Colonic mucosa (tissue), 4 donors: ENCODE data around the gene PBLD. TPM values are rescaled to one million over a fixed set of nuclear protein-coding genes. Genes with fewer than 3 reads are reported as not detected.

Experiments
- DNase-seq: peaks from one replicate; pipeline ENCODE4 v3.0.0-alpha.2; 2020
- H3K27ac ChIP-seq: fragments of 200-600 bp; one replicate; pipeline ENCODE4 v1.8.0; 2021
- H3K27me3 ChIP-seq: fragments of 200-600 bp; one replicate; pipeline ENCODE4 v1.8.0; 2021
- H3K36me3 ChIP-seq: fragments of 200-600 bp; one replicate; pipeline ENCODE4 v1.8.0; 2021
- H3K4me1 ChIP-seq: fragments of 200-600 bp; one replicate; pipeline ENCODE4 v1.8.0; 2021; ENCODE audit warnings: mild to moderate bottlenecking
- H3K4me3 ChIP-seq: fragments of 200-600 bp; one replicate; pipeline ENCODE4 v1.8.0; 2021
- H3K9ac ChIP-seq, 2 donors: one replicate each; pipeline ENCODE4 v1.7.0; 2013; ENCODE audit warnings: control low read depth in 2 of 2, low read depth in 2 of 2, low read length in 2 of 2
- H3K9me3 ChIP-seq: fragments of 200-600 bp; one replicate; pipeline ENCODE4 v1.8.0; 2021
- intact Hi-C: fragments of 100-400 bp; cut with DNase I; formaldehyde crosslinking; loops from one replicate; pipeline ENCODE4 v1.14.1; 2022
- total RNA-seq, 2 donors: library from RNA; stranded (reverse); fragmentation: NEBNext Ultra II Directional in 1 of 2; extraction: Animal tissue kit (Norgen Biotek cat#: 25700) in 1 of 2; gene quantifications; one replicate each; pipeline ENCODE4 v1.2.1, GENCODE V29; 2021
- TF ChIP-seq, protein P1 (sequence below): fragments of 200-600 bp; IDR thresholded peaks from one replicate; pipeline ENCODE4 v1.8.0; 2022; ENCODE audit warnings: antibody characterized with exemption, mild to moderate bottlenecking
- donor health status: healthy.
- donor health status: DM: no; HTN: no; CAD: no.
- donor health status: DM: no; HTN: no; CAD: no.

The PBLD gene
- total RNA-seq, 2 donors from 2014 or later: 20.9 to 78.2 TPM

- intact Hi-C loops: loop anchor here (5.0 kb wide), 1 partner anchor 85 kb away; no protein-coding TSS in a partner anchor
- H3K9me3 ChIP-seq: no peaks in the 10 kb centered on the region
- no peak for DNase-seq
Measured at GRCh38 chr10:68302503-68302823, 30.3 kb downstream of the PBLD start.

DNA sequence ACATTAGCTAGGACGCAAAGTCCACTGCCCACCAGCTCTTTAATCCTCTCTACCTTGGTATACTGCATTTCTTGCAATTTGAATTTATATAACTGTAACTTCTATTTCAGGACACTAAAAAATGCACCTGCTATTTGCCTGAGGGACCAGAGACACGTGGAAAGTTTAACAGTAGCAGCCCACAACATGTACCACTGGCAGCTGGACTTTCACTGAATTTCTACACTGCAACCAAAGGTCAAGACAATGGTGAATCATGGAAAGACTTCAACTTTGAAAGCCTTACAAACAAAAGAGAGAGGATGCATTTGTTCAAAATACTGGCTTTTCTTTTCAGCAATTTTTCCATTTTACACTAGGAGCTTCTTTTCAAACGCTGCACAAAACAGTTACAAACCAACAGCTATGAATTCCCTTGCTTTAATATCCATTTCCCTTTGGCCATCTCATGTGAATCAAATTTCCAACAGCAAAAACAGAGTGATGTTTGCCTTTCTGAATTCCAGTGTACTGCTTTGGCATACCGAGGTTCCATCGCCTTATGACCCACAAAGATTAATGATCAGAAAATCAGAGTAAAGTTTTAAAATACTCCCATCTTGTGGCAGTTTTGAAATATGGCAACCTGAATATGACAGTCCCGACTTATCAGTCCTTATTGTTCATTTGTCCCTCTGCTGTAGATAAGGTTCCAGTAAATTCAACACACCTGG, 30.8 kb downstream of the PBLD start:
- H3K9ac ChIP-seq: no peak overlapping the region
- no peaks in the 10 kb centered on the region for H3K9me3 ChIP-seq
- TF ChIP-seq, protein P1, sequence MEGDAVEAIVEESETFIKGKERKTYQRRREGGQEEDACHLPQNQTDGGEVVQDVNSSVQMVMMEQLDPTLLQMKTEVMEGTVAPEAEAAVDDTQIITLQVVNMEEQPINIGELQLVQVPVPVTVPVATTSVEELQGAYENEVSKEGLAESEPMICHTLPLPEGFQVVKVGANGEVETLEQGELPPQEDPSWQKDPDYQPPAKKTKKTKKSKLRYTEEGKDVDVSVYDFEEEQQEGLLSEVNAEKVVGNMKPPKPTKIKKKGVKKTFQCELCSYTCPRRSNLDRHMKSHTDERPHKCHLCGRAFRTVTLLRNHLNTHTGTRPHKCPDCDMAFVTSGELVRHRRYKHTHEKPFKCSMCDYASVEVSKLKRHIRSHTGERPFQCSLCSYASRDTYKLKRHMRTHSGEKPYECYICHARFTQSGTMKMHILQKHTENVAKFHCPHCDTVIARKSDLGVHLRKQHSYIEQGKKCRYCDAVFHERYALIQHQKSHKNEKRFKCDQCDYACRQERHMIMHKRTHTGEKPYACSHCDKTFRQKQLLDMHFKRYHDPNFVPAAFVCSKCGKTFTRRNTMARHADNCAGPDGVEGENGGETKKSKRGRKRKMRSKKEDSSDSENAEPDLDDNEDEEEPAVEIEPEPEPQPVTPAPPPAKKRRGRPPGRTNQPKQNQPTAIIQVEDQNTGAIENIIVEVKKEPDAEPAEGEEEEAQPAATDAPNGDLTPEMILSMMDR: peak; percentile 59
- H3K4me1 ChIP-seq: peaks cover 8% of the 10 kb centered on the region
- intact Hi-C loops: loop anchor here (5.0 kb wide), 1 partner anchor 85 kb away; no protein-coding TSS in a partner anchor
- no peak overlapping the region for H3K27ac ChIP-seq
- H3K4me3 ChIP-seq: no peak overlapping the region
- H3K27me3 ChIP-seq: no peaks in the 10 kb centered on the region
- DNase-seq: no peak
- no peaks in the 10 kb centered on the region for H3K36me3 ChIP-seq

More at GRCh38 chr10:68302503-68302823, 30.3 kb downstream of the PBLD start:
- Histone ChIP-seq H3K27me3 (no peaks in the 10 kb centered on the region), H3K4me1 (peaks cover 8% of the 10 kb centered on the region), H3K9ac (no peak overlapping the region), H3K27ac (no peak overlapping the region), H3K36me3 (no peaks in the 10 kb centered on the region), H3K4me3 (no peak overlapping the region)
- TF ChIP-seq, protein P1: no peak

- intact Hi-C loops: loop anchor here (5.0 kb wide), 1 partner anchor 84 kb away; no protein-coding TSS in a partner anchor
- Histone ChIP-seq H3K4me3 (no peak overlapping the region), H3K4me1 (peaks cover 8% of the 10 kb centered on the region), H3K36me3 (no peaks in the 10 kb centered on the region), H3K9me3 (no peaks in the 10 kb centered on the region), H3K27ac (no peak overlapping the region), H3K27me3 (no peaks in the 10 kb centered on the region), H3K9ac (no peak overlapping the region)
- TF ChIP-seq, protein P1: no peak
- no peak for DNase-seq
Measured at GRCh38 chr10:68301301-68301700, 31.4 kb downstream of the PBLD start.

DNA sequence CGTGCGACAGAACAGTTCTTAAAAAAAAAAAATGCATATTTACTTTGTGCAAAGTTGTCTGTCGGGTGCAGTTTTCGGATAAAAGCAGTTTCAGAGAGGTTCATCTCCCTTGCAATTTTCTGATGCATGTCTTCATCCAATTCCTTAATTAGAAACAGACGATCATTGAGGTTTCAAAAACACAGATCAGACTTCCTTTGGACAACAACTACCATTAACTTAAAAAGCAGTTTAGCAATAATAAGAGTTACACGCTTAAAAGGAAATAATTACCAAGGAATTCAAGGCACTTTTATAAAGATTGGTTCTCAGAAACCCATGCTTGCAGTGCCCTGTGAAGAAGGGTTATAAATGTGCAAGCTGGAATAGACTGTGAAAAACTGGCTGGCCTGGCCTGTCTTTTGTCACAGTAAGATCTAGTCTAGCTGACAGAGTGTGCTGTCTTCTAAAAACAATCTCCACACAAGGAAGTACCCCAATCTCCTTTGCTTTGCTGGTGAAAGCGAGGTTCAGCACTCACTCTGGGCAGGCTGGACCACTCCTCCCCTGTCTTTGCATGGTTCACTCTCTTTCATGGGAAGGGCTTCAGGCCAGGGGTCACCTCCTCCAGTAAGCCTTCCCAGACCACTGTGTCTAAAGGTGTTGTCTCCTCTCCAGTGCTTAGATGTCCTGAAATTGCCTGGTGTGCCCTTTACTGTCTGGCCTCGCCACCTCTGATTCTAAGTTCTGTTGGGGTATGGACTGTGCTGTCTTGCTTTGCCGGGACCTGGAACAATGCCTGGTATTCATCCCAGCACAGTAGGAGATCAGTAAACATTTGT, 35.7 kb downstream of the PBLD start:
- no peak for DNase-seq
- Histone ChIP-seq H3K4me3 (no peak overlapping the region), H3K9ac (no peak overlapping the region), H3K36me3 (no peaks in the 10 kb centered on the region), H3K4me1 (peaks cover 8% of the 10 kb centered on the region), H3K27me3 (no peaks in the 10 kb centered on the region), H3K27ac (no peak overlapping the region), H3K9me3 (no peaks in the 10 kb centered on the region)
- TF ChIP-seq, protein P1: no peak
- intact Hi-C loops: no loop called here

- TF ChIP-seq, protein P1: no peak
- no peaks in the 10 kb centered on the region for H3K4me1 ChIP-seq
- H3K27me3 ChIP-seq: no peaks in the 10 kb centered on the region
- no peak overlapping the region for H3K4me3 ChIP-seq
- no peak for DNase-seq
- no peak overlapping the region for H3K9ac ChIP-seq
- H3K27ac ChIP-seq: no peak overlapping the region
- intact Hi-C loops: no loop called here
- no peaks in the 10 kb centered on the region for H3K36me3 ChIP-seq
- no peaks in the 10 kb centered on the region for H3K9me3 ChIP-seq
Measured at GRCh38 chr10:68290736-68291135, 42.0 kb downstream of the PBLD start.
